Testis (tissue), 2 donors: ENCODE data around the gene MAP7.

Source experiments
- POLR2A ChIP-seq: fragments of 450-650 bp; IDR thresholded peaks from one replicate; pipeline ENCODE4 v1.6.1; 2017; ENCODE audit warnings: antibody characterized with exemption, mild to moderate bottlenecking, moderate library complexity
- TF ChIP-seq, protein P1 (sequence below), 3 experiments: fragments of 450-650 bp in 2 of 3; fragments of 200-600 bp in 1 of 3; sonication (generic) in 1 of 3; IDR thresholded peaks; one replicate each; pipeline ENCODE4 v1.5.1; 2016 to 2019; ENCODE audit warnings: antibody characterized with exemption in 3 of 3, mild to moderate bottlenecking in 2 of 3, moderate library complexity in 1 of 3

DNA sequence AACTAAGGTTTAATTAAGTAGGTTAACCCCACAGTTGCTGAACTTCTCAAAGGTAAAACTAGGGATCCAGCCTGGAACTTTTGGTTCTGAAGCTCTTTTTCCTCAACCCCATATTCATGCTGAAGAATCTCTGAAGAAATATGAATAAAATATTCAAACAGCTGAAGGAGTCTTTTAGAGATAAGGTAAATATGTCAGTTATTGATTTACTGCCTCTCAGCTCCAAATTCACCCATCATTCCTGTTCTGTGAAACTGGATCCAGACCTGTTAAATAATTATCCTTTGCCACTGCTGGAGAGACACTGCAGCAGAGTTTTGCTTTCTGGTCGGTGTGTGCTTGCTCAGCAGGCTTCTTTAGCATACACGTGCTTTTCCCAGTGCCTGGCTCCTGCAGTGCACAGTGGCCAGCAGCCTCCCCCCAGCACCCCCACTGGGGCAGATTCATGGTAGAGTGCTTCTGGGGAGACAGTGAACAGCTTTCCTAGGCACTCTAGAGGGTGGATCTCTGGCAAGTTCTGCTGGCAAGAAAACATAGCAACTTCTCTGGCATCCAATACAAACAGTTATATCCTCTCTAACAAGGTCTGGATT lies 198.6 kb downstream of the MAP7 start:
- TF ChIP-seq, protein P1, sequence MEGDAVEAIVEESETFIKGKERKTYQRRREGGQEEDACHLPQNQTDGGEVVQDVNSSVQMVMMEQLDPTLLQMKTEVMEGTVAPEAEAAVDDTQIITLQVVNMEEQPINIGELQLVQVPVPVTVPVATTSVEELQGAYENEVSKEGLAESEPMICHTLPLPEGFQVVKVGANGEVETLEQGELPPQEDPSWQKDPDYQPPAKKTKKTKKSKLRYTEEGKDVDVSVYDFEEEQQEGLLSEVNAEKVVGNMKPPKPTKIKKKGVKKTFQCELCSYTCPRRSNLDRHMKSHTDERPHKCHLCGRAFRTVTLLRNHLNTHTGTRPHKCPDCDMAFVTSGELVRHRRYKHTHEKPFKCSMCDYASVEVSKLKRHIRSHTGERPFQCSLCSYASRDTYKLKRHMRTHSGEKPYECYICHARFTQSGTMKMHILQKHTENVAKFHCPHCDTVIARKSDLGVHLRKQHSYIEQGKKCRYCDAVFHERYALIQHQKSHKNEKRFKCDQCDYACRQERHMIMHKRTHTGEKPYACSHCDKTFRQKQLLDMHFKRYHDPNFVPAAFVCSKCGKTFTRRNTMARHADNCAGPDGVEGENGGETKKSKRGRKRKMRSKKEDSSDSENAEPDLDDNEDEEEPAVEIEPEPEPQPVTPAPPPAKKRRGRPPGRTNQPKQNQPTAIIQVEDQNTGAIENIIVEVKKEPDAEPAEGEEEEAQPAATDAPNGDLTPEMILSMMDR (IDR thresholded peaks at IDR 0.05) = no peak
- no peak for TF ChIP-seq POLR2A
